ENCODE measurements around the gene PLIN4.

PLIN4 gene

GRCh38 chr19:4525563-4526002 lies 7.3 kb upstream of the PLIN4 start:
- no peak for DNase-seq (ENCODE audit: low read depth in 4 of 4, low spot score in 1 of 4)

GRCh38 chr19:4524808-4525562 lies 6.7 kb upstream of the PLIN4 start:
- DNase-seq (ENCODE audit: low read depth in 4 of 4, low spot score in 1 of 4) = peak; percentile 28 to 56 (median 50)

- DNase-seq (ENCODE audit: low read depth in 4 of 4, low spot score in 1 of 4) = peak in 1 of 4 experiments; percentile 14
Observed at GRCh38 chr19:4523306-4524110, 5.2 kb upstream of the PLIN4 start.

GRCh38 chr19:4522291-4523002 lies 4.2 kb upstream of the PLIN4 start:
- DNase-seq (ENCODE audit: low read depth in 4 of 4, low spot score in 1 of 4) = no peak

- no peak for DNase-seq (ENCODE audit: low read depth in 4 of 4, low spot score in 1 of 4)
Observed at GRCh38 chr19:4521888-4522242, 3.6 kb upstream of the PLIN4 start.

- DNase-seq (ENCODE audit: low read depth in 4 of 4, low spot score in 1 of 4) = no peak
Observed at GRCh38 chr19:4521170-4521887, 3.0 kb upstream of the PLIN4 start.

- no peak for DNase-seq (ENCODE audit: low read depth in 4 of 4, low spot score in 1 of 4)
Observed at GRCh38 chr19:4519521-4520277, 1.4 kb upstream of the PLIN4 start.

GRCh38 chr19:4519172-4519496 lies 848 bp upstream of the PLIN4 start:
- DNase-seq (ENCODE audit: low read depth in 4 of 4, low spot score in 1 of 4) = no peak

- no peak for DNase-seq (ENCODE audit: low read depth in 4 of 4, low spot score in 1 of 4)
Observed at GRCh38 chr19:4517451-4518057, 732 bp downstream of the PLIN4 start.

GRCh38 chr19:4516939-4517300 lies 1.4 kb downstream of the PLIN4 start:
- no peak for DNase-seq (ENCODE audit: low read depth in 4 of 4, low spot score in 1 of 4)

- no peak for DNase-seq (ENCODE audit: low read depth in 4 of 4, low spot score in 1 of 4)
Observed at GRCh38 chr19:4516199-4516938, 1.9 kb downstream of the PLIN4 start.

- DNase-seq (ENCODE audit: low read depth in 4 of 4, low spot score in 1 of 4) = no peak
Observed at GRCh38 chr19:4515732-4516131, 2.6 kb downstream of the PLIN4 start.

- DNase-seq (ENCODE audit: low read depth in 4 of 4, low spot score in 1 of 4) = no peak
Observed at GRCh38 chr19:4513248-4513647, 5.0 kb downstream of the PLIN4 start.

- no peak for DNase-seq (ENCODE audit: low read depth in 4 of 4, low spot score in 1 of 4)
Observed at GRCh38 chr19:4512070-4512469, 6.2 kb downstream of the PLIN4 start.

GRCh38 chr19:4511300-4512054 lies 6.8 kb downstream of the PLIN4 start:
- DNase-seq (ENCODE audit: low read depth in 4 of 4, low spot score in 1 of 4) = no peak

- no peak for DNase-seq (ENCODE audit: low read depth in 4 of 4, low spot score in 1 of 4)
Observed at GRCh38 chr19:4510435-4511255, 7.6 kb downstream of the PLIN4 start.

- no peak for DNase-seq (ENCODE audit: low read depth in 4 of 4, low spot score in 1 of 4)
Observed at GRCh38 chr19:4508698-4509097, 9.6 kb downstream of the PLIN4 start.

- DNase-seq (ENCODE audit: low read depth in 4 of 4, low spot score in 1 of 4) = no peak
Observed at GRCh38 chr19:4507804-4508203, 10.5 kb downstream of the PLIN4 start.

Data from stimulated activated CD4-positive, alpha-beta T cell treated with anti-CD3 and anti-CD28 coated beads, Interleukin-1b, Interleukin-23, amount 100 ng/mL, for 24 hours (primary cell).